NCI-H146 (cell line): ENCODE measurements around the gene CARS1.

ENCODE experiments used
- DNase-seq: peaks from one replicate; lab custom pipeline; 2025; lab: John Stamatoyannopoulos, UW

CARS1 gene

GRCh38 chr11:2955906-2956476 is 101.2 kb downstream of the CARS1 start:
- no peak for DNase-seq

- DNase-seq, result no peak
Observed at GRCh38 chr11:2954263-2954662, 103.0 kb downstream of the CARS1 start.

GRCh38 chr11:2952290-2952689 is 104.9 kb downstream of the CARS1 start:
- no peak for DNase-seq

- DNase-seq, result no peak
Observed at GRCh38 chr11:2951231-2952110, 105.8 kb downstream of the CARS1 start.
